GM19239 (cell line): ENCODE measurements around the gene ACSL3.
"Not testable (repeated sequence)": the region's sequence is repeated elsewhere in the genome, so short reads cannot be mapped to it uniquely, and the experiment has no call there.

ENCODE experiments used
- DNase-seq: peaks from one replicate; pipeline ENCODE4 v3.0.0; 2011; ENCODE audit warnings: low spot score; ENCODE audit not compliant: insufficient read length
- FAIRE-seq: peaks from 2 replicates; lab custom pipeline; 2011; peaks lifted over from hg19 to GRCh38; lab: Jason Lieb, UNC

Gene ACSL3

DNA sequence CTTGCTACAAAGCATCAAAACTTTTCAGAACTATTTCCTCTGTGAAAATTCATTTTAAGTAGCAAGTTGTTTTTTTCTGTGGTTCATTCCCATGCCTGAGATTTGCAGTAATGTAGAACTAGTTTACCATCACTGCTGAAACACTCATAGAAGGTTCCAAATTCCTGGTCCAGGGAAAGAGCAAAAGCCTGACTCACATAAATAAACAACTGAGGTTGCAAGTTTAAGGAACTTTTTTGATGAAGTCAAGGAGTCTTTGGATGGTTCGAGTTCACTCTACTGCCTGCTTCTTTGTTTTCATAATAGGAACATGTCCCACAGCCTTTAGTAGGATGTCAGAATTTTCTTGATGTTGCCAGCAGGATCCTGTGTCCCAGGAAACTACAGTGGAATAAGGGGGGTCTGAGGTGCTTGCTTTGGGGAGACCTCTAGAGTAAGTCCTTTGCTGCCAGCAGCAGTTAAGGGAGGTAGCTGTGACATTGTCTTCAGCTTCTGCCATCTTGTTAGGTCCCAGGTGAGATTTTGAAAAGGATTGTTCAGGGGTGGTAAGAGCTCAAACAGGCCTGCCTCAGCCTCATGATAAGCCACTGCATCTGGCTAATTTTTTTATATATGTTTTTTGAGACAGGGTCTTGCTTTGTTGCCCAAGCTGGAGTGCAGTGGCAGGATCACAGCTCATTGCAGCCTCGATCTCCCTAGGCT, 43.9 kb downstream of the ACSL3 start:
- DNase-seq (no peak), FAIRE-seq (no peak)

DNA sequence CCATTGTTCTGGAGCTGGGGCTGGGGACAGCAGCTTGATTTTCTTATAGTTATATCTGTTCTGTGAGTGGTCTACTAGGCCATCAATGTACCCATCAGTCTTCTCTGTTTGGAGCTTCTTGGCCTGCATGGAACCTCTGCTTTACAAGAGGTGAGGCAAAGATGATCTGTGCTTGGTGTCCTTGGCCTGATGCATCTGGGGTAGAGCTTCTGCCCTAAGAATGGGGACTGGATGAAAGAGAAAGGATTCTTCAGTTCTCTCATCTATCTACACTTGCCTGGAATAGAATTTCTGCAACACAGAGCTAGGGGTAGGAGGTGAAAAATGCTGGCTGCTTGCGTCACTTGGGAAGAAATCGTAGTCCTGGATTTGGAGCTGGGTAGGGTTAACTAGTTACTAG, 46.2 kb downstream of the ACSL3 start:
- DNase-seq, result no peak
- no peak for FAIRE-seq

DNA sequence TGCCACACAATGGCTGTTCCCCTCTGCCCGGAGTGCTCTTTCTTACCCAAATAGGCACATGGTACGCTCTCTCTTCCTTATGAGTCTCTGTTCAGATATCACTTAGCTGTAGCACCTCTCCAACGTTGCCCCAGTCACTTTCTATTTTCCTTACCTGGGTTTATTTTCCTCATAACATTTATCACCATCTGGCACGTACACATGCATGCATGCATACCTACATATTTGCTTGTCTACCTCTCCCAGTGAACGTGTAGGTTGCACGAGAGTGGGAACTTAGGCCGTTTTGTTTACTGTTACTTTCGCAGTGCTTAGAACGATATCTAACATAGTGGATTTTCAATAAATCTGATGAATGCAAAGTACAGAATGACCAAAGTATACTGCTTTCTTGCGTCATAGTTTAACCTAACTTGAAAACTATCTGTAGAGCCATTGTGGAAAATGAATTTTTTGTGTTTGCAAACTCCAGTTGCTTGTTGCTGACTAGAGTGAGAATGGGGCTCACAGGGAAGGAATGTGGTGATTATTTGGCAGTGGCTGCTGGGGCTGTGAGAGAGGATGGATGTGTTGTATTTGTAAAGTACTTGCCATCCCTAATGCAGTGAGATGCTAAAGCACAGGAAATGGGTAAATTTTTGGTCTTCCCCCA, 47.1 kb downstream of the ACSL3 start:
- peak; percentile 64 for FAIRE-seq
- DNase-seq, result no peak

DNA sequence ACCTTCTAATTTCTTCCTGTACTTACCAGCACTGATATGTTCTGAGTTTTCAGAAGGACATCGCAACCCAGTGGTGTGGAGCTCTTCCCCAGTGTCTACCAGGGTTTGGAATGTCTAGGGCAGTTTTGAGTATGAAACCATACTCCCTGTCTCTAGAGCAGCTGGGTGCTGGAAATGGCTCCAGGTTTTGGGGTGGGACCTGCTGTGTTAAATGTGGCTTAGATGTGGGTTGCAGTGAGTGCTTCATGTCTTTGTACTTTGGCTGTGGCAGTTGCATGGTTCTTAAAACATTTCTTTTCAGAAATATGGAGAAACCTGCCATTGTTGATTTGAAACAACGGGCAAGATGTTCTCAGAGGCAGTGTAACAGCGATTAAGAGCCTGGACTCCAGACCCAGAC, 48.5 kb downstream of the ACSL3 start:
- FAIRE-seq (peak; percentile 8), DNase-seq (no peak)

DNA sequence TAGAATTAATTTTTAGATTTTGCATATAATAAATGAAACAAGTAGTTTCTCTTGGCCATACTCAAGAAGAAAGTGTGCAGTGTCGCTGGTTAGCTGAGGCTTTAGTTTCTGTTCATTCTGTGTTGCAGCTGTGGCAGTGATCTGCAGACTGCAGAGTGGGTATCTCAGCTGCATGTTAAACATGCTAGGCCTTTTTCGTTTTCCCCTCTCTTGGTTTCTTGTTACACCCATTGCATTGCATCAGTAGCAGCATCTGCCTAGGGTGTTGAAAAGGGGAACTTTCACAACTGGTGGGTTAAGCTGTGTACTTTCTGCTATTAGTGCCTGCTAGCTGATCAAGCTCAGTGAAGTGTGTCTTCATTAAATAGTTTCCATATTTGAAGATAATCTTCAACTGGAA, 51.3 kb downstream of the ACSL3 start:
- FAIRE-seq (peak; percentile 100), DNase-seq (peak; percentile 65)

DNA sequence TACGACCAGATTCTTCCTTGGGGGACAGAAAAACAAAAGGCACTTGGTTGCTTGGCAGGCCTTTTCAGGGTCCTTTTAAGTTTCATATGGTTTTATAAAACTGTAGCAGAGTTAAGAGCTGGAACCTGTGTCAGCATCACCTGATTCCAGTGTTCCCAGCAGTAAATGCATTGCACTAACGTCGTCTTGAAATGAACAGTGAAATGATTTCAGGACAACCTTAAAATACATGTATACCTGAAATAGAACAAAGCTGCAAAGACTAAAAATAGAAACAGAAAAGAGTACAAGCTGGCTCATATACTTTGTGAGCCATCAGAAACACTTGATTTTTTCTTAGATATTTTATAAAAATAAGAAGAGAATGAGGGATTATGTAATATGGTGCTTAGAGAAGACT, 51.9 kb downstream of the ACSL3 start:
- FAIRE-seq, result peak; percentile 84
- no peak for DNase-seq

DNA sequence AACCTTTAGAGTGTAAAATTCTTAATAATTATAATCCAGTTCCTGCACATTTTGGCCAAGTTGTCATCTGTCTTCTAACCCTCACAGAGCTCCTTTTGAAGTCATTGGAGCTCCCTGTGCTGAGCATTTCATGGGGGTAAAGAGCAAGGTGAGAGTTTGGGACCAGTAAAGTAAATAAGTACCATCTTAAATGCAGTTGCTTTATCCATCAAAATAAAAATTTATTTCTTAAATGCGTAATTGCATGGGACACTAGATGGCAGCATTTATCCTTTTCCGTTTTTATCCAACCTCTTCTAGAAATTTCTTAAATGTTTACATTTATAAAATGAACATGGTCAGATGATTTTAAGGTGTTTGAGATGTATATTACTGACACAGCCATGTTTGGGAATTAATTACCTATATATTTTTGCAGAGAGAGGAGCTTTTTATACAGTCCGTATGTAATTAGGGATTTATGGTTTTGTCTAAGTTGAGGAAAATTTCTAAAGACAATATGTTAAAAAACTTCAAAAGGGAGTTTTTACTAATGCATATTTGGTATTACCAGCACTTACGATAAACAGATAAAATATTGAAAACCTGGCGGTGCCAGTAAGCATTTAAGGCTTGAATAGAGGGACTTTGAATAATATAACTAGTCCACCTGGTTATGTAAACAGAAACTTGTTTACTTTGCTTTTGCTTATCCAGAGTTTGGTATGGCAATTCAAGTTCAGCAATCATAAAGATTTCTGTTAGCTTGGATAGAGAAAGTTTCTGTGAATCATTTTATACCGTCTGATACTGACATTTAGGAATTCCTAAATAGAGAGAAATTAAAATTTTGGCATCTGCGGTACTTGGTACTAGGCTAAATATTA, 54.5 kb downstream of the ACSL3 start:
- FAIRE-seq, result peak; percentile 68

DNA sequence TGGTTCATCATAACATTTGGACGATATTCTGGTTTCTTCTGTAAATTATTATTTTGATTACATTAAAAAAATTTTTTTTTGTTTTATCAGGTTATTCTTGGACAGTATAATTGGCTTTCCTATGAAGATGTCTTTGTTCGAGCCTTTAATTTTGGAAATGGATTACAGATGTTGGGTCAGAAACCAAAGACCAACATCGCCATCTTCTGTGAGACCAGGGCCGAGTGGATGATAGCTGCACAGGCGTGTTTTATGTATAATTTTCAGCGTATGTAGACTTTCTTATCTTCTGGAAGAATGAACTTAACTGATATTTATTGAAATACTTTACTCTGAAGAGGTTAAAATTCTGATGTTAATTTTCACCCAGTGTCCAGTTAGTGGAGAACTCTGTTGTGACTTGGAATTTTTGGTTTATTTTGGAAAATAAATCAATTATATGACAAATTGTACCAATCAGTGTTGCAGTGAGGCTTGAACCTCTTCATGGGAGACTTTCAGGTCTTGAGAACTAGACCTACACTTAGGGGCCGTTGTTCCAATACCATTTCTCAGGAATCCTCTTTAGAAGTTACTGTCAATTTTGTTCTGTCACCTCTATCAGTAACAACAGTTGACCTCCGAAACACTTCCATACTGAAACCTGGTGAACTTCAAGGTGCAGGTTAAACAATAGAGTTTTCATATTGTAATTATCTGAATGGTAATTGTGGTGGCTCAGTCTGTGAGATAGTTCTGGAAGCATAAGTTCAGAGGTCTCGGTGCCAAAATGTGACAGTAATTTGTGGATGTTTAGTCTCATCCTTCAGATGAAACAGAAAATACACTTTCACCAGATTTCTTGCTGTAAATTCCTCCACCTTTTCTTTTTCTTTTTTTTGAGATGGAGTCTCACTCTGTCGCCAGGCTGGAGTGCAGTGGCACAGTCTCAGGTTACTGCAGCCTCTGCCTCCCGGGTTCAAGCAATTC, 55.7 kb downstream of the ACSL3 start:
- FAIRE-seq (no peak), DNase-seq (no peak)

More for the DNA sequence above, 54.5 kb downstream of the ACSL3 start:
- DNase-seq, result no peak

DNA sequence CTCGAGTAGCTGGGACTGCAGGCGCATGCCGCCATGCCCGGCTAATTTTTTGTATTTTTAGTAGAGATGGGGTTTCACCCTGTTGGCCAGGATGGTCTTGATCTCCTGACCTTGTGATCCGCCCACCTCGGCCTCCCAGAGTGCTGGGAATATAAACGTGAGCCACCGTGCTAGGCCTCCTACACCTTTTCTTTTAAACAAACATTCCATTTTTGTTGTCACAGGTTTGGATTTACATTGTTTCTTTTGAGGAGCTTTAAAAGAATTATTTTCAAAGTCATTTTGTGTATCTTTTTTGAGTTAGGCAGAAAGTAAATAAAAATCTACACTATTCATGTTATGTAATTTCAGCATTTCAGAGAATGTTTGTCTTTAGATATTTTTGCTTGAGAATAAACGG, 56.4 kb downstream of the ACSL3 start:
- not testable (repeated sequence) for DNase-seq

DNA sequence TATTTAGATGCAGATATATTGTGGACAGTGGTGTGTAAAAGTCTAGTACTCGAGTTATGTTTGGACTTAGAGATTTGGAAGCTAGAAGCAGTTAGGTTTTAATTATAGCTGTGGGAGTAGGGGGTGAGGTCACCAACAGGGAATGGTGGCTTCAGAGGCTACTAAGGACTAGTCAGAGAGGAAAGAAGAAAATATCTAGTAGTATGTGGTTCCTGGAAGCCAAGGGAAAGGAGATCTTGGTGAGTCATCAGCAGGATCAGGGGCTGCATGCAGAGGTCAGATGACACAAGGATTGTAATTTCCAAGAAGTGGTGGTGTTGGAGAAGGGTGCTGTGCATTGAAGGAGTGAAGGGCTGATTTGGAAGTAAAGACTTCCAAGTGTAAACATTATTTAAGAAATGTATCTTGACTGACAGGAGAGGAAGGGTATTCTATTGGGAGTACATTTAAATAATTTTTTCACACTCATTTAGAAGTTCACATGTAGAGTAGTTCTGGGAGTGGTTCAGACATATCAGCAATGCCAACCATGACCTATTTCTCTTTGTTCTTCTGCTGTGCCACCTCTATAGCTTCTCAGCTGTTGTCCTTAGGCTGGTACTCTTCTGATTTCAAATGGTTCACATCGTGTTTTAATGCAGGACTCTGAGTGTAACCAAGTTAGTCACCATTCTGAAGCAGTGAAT, 59.1 kb downstream of the ACSL3 start:
- DNase-seq, result no peak
- FAIRE-seq, result no peak

More for the DNA sequence above, 56.4 kb downstream of the ACSL3 start:
- not testable (repeated sequence) for FAIRE-seq

DNA sequence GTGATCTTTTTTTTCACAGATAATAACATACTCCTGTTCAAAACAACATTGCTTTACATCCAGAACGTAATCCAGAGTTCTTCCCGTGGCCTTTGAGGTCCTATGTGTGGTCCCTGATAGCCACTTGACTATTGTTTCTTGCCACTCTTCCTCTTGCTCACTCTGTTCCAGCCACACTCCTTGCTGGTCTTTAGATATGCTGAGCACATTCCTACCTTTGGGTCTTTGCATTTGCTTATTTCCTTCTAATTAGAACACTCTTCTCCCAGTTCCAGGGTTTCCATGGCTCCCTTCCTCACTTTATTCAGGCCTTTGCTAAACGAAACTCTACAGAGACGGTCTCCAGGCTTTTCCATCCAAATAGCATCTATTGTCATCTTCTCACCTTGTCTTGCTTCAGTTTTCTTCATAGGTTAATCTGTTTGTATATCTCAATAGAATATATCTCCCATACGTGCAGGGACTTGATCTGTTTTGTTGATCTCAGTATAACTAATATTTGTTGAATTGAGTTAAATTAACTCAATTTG, 59.9 kb downstream of the ACSL3 start:
- no peak for FAIRE-seq

DNA sequence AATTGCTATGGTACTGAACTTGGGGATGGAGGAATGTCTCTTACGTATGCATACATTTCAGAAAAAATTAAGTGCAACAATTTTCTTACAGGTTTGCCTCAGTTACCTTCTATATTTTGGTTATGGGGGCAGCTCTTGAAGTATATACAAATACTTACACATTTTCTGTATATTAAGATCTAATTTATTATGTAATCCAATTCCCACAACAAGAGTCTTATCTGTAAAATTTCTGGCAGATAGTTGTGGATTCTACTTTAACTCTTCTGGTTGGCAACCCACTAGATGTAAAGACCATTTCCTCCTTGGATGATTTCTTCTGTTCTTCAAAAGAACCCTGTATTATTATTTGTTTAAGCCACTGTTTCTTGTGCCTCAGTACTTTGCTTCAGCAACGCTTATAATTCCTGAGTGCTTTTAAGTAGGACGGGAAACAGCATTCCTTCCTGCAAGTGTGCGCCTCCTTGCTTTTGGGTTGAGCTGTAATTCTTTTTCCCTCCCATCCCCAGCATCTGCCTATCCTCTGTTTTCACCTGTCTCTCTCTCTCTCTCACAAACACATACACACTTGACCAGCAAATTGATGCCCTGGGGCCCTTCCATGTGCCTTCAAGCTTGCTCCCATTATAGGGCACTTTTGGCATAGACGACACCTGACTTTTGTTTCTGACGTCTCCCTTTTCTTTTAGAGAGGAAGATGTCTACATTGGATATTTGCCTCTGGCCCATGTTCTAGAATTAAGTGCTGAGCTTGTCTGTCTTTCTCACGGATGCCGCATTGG, 61.4 kb downstream of the ACSL3 start:
- DNase-seq (no peak), FAIRE-seq (no peak)

More for the DNA sequence above, 59.9 kb downstream of the ACSL3 start:
- no peak for DNase-seq

DNA sequence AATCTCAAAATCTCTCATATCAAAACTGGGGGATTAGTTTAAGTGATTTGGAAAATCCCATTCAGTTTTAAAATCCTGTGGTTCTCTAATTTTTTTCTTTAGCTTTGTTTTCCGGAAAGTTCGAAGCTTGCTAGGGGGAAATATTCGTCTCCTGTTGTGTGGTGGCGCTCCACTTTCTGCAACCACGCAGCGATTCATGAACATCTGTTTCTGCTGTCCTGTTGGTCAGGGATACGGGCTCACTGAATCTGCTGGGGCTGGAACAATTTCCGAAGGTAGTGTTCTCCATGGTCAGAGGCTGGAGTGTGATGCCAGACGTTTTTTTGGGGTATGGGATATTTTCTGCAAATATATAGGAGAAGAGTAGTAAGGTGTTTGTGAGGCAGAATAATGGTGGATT, 66.1 kb downstream of the ACSL3 start:
- no peak for FAIRE-seq

DNA sequence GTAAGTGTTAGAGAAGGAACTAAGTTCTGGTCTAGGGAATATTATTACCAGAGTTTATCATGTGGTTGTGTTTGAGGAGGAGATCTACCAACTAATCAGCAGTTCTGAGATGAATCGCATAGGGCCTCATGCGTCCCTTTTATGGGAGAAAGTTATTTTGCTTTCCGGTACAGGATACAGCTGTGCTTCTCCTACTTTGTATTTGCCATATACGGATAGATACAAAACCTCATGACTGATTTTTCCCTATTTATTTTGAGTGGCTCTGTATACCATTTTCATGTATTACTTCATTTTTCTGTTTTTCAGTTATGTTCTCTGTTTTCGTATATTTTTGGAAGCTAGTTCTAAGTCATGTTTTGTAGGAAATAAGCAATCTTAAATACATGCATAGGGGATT, 66.8 kb downstream of the ACSL3 start:
- DNase-seq (no peak), FAIRE-seq (peak; percentile 59)

More for the DNA sequence above, 66.1 kb downstream of the ACSL3 start:
- no peak for DNase-seq

DNA sequence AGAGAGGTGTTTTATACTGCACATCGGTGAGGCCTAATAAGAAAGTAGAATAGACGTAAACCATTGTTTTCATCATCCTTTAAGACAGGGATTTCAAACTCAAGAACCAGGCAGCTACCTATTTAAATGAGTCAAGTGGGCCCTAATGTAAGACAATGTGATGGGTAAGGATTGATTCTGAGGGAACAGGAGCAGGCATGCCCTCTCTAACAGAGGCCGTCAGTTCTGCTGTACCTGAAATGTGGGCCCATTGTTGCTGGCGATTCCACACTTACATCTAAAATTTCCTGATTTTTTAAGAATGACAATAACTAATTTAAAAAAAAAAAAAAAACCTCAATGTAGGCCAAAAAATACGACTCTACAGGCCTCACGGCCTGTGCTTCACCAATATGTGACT, 67.5 kb downstream of the ACSL3 start:
- FAIRE-seq (no peak), DNase-seq (no peak)

DNA sequence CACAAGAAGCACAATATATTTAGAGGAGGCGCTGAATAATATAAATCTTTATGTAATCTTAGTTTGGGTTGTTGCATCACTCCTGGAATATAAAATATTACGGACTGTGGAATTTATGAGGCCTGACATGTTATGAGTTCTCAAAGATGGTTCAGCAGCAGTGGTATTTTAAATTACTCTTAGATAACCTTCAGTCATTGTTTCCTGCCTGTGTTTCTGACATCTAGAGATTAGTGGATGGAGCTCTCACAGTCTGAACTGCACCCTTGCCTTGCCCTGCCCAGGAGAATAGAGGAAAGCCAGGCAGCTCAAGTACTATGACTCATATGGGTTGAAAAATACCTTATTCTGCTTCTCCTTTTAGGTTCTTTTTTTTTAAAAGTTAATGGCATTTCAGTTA, 70.0 kb downstream of the ACSL3 start:
- FAIRE-seq (no peak), DNase-seq (no peak)

DNA sequence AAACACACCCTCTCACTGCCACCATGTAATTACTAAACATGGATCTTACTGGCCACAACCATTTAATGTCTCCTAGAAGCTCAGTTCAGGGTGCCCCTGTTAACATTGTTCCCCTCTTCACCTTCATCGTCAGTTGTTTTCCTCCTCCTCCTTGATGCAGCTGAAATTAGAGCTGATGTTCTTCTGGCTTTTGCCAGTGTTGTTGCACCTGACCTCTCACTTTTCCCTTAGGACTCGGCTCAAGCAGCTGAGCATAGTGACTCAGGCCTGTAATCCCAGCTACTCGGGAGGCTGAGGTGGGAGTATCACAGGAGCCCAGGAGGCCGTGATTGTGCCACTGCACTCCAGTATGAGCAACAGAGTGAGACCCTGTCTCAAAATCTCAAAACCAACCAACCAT, 70.8 kb downstream of the ACSL3 start:
- FAIRE-seq, result no peak
- no peak for DNase-seq

DNA sequence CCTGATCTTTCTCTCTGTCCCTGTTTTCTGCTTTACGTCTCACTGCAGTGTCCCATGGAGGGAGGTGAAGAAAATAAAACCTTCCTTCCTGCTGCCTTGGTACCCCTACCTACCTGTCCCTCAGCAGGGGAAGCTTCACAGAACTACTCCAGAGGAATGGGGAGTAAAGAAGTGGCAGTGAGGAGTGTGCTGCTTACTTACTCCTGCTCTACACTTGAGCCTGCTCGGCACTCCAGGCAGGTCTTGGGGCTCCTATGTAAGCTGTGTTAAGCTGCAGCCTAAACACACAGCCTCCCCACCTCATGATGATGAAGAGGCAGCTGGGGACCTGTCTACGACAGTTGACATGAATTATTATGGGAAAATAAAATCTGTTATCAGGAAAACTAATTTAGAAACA, 72.6 kb downstream of the ACSL3 start:
- FAIRE-seq (no peak), DNase-seq (no peak)
